ENCODE results near the gene SART1.

DNA sequence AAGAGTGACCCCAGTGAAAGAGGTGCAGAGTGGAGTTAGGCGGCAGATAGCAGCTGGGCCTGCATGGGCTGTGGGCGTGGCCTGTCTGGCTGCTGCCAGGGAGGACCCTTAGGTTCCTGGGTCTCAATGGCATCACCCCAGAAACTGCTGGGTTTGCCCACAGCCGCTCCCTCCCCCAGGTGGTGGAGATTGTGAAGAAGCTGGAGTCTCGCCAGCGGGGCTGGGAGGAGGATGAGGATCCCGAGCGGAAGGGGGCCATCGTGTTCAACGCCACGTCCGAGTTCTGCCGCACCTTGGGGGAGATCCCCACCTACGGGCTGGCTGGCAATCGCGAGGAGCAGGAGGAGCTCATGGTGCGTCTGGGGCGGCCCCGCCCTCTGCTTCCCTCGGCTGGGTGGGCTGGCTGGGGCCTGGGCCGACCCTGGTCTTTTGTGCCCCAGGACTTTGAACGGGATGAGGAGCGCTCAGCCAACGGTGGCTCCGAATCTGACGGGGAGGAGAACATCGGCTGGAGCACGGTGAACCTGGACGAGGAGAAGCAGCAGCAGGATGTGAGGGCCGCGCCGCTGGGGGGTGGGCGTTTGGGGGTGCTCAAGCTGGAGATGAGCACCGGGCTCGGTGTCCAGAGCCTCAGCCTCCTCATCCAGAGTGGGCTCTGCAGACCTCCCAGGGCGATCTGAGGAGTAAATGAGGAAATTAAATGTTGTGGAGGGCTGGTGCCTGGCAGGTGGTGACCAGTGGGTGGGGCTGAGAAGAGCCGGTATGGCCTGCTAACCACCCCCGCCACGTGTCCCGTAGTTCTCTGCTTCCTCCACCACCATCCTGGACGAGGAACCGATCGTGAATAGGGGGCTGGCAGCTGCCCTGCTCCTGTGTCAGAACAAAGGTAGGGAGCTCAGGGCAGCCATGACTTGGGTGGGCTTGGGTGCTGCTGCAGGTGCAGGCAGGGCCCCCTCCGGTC lies 15.0 kb downstream of the SART1 start:
- TF ChIP-seq CTCF (IDR thresholded peaks at IDR 0.05; ENCODE audit: insufficient read depth, low read depth, low read length) (no peak), EZH2 (IDR thresholded peaks at IDR 0.05; ENCODE audit: insufficient read depth, low read length) (no peak)
